ENCODE data around the gene KRTAP10-7.
"Not testable (repeated sequence)": the region's sequence is repeated elsewhere in the genome, so short reads cannot be mapped to it uniquely, and the experiment has no call there.

Gene KRTAP10-7

DNA sequence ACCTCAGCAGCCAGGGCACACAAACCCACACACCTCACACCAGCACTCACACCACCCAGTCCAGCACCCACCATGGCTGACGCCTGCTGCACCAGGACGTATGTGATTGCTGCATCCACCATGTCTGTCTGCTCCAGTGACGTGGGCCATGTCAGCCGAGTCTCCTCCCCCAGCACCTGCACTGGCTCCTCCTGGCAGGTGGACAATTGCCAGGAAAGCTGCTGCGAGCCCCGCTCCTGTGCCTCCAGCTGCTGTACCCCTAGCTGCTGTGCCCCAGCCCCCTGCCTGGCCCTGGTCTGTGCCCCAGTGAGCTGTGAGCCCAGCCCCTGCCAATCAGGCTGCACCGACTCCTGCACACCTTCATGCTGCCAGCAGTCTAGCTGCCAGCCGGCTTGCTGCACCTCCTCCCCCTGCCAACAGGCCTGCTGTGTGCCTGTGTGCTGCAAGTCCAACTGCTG is 11.7 kb downstream of the KRTAP10-7 start, which contains the start of gene KRTAP10-8:
TSS of gene KRTAP10-8 (plus strand) at position 51 of the 458 bp plus-strand sequence. CDS start at position 73, 22 bp downstream.
- no peak for DNase-seq

DNA sequence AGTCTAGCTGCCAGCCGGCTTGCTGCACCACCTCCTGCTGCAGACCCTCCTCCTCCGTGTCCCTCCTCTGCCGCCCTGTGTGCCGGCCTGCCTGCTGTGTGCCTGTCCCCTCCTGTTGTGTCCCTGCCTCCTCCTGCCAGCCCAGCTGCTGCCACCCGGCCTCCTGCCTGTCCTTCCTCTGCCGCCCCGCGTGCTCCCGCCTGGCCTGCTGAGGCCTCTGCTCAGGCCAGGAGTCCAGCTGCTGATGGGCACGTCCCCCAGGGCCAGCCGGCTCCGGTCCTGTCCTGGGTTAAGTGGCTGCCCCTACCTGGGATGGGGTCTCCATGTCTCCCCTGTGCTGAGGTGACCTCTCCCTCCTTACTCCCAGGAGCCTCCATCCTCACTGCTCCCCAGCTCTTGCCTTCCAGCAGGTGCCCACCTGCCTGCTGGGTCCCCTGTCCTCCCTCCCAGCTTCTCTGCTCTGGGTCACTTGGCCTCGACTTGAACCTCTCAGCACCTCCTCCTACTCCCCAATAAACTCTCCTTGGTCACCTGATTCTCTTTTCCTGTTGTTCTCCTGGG is 12.4 kb downstream of the KRTAP10-7 start:
- DNase-seq = no peak

DNA sequence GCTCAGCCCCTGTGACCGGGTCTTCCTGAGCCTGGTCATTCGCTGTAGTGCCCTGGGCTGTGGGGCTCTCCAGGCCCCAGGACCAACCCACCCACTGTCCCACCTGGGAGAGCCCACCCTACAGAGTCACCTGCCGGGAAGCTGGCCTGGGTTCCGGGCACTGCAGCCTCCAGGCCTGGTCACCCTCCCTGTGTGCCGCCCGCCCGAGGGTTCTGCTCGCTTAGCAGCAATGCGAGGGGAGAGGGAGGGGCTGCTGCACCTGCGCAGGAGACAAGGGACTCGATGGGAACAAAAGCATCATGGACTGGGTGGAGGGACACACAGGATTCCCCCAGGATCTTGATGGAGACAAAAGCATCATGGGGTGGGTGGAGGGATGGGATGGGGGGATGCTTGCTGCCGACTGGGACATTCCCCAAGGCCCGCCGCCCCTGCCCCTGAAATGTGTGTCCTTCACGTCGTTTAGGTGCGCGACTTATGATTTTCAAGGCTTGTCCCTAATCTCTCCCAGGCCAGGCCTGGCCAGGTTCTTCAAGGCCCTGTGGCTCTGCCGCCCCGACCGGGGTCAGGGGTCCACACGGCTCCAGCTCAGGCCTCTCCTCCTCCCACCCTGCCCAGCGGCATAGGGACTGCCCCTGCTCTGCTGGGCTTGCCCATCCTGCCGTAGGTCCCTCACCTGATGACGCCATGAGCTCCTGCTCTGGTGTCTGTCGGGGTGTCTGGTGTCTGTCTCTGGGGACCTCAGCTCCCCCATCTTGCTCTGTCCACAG is 13.2 kb downstream of the KRTAP10-7 start:
- no peak for DNase-seq

DNA sequence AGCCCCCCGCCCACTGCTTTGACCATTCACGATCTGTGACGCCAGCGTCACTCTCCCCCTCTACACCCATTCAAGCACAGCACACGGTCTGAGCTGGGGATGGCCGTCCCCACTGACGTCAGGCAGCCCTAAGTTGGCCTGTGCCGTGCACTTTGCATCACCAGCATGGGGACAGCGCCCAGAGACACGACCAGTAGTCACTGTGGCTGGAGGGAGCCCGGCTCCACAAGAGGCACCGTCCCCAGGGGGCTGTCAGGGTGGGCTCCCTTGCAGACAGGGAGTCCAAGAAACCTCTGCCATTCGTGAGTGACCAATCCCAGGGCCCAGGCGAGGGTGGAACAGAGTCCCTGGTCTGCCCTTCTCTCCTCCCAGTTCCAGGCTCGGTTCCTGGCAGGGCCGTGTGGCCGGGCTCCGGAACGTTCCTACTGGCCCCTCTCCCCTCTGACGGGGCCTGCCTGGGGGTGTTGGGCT is 13.8 kb downstream of the KRTAP10-7 start:
- no peak for DNase-seq

GRCh38 chr21:44614961-44615391 is 14.6 kb downstream of the KRTAP10-7 start:
- DNase-seq = no peak

DNA sequence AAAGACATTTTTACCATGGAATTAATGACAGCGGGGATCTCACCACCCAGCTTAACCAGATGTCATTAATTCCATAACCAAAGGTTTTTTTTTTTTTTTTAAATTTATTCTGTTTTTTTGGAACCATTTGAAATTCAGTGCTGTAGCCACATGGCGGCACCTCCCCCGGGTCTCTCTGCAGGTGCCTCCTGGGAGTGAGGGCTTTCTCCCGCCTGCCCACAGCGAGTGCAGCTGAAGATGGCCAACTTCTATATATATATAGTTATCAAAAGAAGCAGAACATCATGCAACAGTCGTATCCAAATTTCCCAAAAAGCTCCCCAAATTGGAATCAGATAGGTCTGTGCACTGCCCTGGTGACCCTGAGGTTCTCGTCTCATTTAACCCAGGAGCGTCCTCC is 15.1 kb downstream of the KRTAP10-7 start:
- DNase-seq = no peak

DNA sequence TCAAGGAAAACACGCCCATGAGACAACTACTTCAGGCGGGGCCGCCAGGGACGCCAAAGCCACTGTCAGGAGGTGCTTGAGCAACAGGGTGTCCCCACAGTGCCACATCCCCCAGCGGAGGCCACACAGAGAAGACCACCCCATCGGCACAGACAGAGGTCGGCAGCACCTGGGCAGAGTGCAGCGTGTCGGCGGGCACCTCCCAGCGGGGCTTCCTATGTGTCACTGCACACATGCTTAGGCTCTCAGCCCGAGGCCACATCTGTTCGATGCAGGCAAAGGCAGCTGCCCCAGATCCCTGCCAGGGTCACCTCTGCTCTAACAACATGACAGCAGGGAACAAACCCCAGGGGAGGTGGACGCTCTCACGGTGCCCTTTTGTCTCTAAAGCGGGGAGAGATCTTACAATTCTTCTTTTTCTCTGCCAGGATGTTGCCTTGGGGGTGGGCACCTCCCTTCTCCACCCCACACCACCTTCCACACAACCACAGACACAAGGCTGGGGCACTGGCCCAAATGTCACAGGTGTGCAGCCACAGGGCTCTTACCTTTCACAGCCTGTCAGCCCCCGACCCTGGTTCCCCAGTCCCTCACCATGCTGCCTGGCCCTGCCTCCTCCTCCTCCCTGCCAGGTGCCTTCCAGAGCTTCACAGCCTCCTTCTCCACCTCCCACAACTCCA is 15.7 kb downstream of the KRTAP10-7 start:
- DNase-seq = no peak

DNA sequence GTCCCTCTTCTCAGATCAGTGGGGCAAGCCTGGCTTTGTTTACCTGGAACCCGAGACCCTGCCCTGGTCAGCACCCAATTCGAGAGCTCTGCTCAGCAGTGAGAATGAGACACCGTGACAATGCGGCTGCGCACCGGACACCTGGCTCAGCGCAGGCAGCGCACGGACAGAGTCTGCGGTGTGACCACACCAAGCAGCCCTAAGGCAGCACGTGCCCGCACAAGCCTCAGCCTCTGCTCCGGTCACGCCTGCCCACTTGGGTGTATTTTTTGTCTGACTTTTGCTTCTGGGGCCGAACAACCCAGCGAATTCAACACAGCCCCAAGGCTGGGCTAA is 16.2 kb downstream of the KRTAP10-7 start:
- DNase-seq = no peak

- no peak for DNase-seq
These were observed 16.7 kb downstream of the KRTAP10-7 start for GRCh38 chr21:44617071-44617501.

DNA sequence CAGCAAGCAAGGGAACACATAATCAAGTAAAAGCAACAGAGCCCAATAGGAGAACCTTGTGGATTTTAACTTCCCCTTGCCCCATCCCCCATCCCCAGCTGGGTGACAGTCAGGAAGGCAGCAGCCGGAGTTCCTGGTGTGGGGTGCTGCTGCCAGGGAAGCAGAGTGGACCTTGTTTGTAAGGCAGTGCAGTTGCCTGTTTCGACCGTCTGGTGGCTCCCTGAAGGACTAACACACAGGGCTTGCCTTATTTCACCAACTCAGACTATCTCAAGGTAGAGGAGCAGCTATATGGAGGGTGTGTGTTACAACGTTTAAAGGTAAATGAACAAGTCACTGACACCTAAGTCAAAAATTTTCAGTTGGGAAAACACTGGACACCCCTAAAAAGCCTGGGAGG is 18.1 kb downstream of the KRTAP10-7 start:
- no peak for DNase-seq

- no peak for DNase-seq
These were observed 18.5 kb downstream of the KRTAP10-7 start for GRCh38 chr21:44618909-44619308.

DNA sequence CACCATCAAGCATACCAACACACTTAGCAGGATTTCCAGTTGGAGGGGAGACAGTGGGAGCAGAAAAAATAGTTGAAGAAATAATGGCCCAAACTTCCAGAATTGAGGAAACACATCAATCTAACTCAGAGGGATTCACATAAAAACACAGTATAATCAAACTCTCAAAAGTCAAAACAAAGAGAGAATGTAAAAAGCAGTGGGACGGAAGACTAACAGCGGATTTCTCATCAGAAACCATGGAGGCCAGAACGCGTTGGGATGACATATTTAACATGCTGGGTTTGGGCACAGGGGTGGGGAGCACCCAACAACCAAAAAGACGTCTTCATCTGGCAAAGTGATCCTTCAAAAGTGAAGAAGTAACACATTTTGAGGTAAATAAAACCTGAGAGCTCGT is 19.5 kb downstream of the KRTAP10-7 start:
- no peak for DNase-seq

- DNase-seq = no peak
These were observed 23.2 kb downstream of the KRTAP10-7 start for GRCh38 chr21:44623575-44623974.

DNA sequence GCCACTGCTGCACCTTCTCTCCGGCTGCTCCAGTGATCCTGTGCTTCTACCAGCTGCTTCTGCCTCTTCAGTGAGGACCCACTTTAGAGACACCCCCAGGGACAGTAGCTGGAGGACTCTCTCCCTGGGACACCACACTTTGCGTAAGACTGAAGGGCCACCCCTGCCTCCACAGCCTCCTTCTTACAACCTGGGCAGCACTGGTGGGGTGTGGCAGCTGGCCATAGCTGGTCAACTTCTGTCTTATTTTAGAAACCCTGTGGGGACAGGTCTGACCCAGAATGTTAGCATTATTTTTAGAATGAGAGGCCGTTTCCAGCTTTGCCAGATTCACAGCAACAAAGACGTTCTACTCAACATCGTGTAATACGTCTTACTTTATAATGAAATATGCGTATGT is 25.4 kb downstream of the KRTAP10-7 start:
- no peak for DNase-seq

GRCh38 chr21:44626262-44626661 is 25.9 kb downstream of the KRTAP10-7 start:
- DNase-seq = no peak

DNA sequence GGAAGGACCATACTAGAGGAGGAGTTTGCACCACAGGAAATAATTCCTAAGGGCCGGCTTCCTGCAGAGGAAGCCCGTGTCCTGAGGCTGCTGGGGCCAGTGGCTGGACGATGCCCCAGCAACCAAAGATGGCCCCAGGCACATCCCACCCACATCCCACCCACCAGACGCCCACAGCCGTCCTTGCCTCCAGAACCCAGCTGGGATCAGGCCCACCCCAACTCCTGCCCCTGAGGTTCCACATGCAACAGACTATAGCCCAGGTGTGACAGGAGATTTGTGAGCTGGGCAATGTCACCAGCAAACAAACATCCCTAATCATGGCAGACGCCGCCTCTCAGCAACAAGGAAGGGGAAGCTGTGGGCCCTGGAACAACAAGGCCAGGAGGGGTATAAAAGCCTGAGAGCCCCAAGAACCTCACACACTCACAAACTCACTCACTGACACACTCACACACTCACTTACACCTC is 26.3 kb downstream of the KRTAP10-7 start, which contains the start of gene KRTAP10-9:
TSS of gene KRTAP10-9 (plus strand) at position 421 of the 471 bp plus-strand sequence. CDS start 79 bp downstream, outside the sequence.
- DNase-seq = no peak

- DNase-seq = not testable (repeated sequence)
These were observed 26.9 kb downstream of the KRTAP10-7 start for GRCh38 chr21:44627181-44627822.

DNA sequence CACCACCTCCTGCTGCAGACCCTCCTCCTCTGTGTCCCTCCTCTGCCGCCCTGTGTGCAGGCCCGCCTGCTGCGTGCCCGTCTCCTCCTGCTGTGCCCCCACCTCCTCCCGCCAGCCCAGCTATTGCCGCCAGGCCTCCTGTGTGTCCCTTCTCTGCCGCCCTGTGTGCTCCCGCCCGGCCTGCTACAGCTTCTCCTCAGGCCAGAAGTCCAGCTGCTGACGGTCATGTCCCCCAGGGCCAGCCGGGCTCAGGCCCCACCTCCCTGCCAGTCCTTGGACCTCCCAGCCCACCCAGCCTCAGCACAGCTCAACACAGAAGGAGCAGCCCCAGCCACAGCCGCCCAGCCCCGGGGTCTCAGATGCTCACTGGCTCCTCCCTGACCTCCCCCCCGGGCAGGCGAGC is 27.4 kb downstream of the KRTAP10-7 start:
- not testable (repeated sequence) for DNase-seq

GRCh38 chr21:44628707-44629391 is 28.5 kb downstream of the KRTAP10-7 start:
- DNase-seq = no peak

DNA sequence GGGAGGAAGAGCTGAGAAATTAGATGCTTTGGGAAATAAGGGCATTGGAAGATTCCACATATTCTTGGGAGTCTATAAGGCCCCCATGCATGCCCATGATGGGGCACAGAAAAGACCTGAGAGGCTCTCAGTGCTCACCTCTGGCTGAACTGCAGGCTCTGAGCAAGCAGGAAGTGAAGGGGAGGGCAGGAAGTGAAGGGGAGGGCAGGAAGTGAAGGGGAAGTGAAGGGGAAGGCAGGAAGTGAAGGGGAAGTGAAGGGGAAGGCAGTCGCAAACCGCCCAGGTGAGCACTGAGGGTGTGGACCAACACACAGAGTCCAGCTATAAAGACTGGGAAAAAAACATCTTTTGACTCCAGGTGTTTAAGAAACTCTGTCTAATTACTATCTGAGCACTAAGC is 30.0 kb downstream of the KRTAP10-7 start:
- DNase-seq = no peak

DNA sequence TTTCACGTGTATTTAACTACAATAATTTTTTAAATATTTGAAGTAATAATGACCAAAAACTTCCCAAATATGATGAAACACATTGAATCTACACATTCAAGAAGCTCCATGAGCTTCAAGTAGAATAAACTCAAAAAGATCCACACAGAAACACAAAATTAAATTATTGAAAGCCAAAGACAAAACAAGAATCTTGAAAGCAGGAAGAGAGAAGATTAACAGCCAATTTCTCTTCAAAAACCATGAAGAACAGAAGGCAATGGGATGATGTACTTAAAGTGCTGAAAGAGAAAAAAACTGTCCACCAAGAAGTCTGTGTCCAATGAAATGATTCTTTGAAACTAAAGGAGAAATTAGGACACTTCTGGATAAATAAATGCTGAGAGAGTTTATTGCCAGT is 31.7 kb downstream of the KRTAP10-7 start:
- no peak for DNase-seq
